PFSK-1 (cell line): ENCODE measurements around the gene ORC1.

ENCODE experiments used
- FOXP2 ChIP-seq: optimal IDR thresholded peaks from 2 replicates; pipeline ENCODE3; 2011; ENCODE audit warnings: borderline replicate concordance, control low read depth, inconsistent platforms; ENCODE audit not compliant: insufficient read depth; ENCODE audit errors: extremely low read length, extremely low read depth
- POLR2AphosphoS5 ChIP-seq: IDR thresholded peaks from 2 replicates; pipeline ENCODE4 v1.6.1; 2012; ENCODE audit warnings: low read depth, mild to moderate bottlenecking, control low read depth, low read length, moderate library complexity
- REST ChIP-seq, 2 experiments: IDR thresholded peaks; 2 replicates each; pipeline versions ENCODE4 v1.6.1 to v1.8.0; 2011 to 2012; ENCODE audit warnings: low read depth in 2 of 2, low read length in 2 of 2, control low read depth in 1 of 2, inconsistent platforms in 1 of 2, mild to moderate bottlenecking in 1 of 2, moderate library complexity in 1 of 2; ENCODE audit not compliant: insufficient read depth in 1 of 2
- SIN3A ChIP-seq: IDR thresholded peaks from 2 replicates; pipeline ENCODE4 v1.6.1; 2012; ENCODE audit warnings: mild to moderate bottlenecking, low read length, moderate library complexity, borderline replicate concordance; ENCODE audit not compliant: insufficient read depth
- TAF1 ChIP-seq: IDR thresholded peaks from 2 replicates; pipeline ENCODE4 v1.6.1; 2012; ENCODE audit warnings: low read length, control low read depth, borderline replicate concordance; ENCODE audit not compliant: insufficient read depth

ORC1 gene

GRCh38 chr1:52328615-52329014 lies 75.6 kb downstream of the ORC1 start:
- TF ChIP-seq TAF1 = no peak
- TF ChIP-seq REST (IDR thresholded peaks at IDR 0.05; ENCODE audit: insufficient read depth in 1 of 2, low read depth in 2 of 2, low read length in 2 of 2) = no peak
- no peak for TF ChIP-seq SIN3A
- TF ChIP-seq FOXP2 = no peak
- no peak for TF ChIP-seq POLR2AphosphoS5

- TF ChIP-seq POLR2AphosphoS5 (no peak), SIN3A (no peak)
Measured at GRCh38 chr1:52325786-52326185, 78.4 kb downstream of the ORC1 start.

- TF ChIP-seq TAF1 (no peak), FOXP2 (no peak), REST (IDR thresholded peaks at IDR 0.05; ENCODE audit: insufficient read depth in 1 of 2, low read depth in 2 of 2, low read length in 2 of 2) (no peak)
Measured at GRCh38 chr1:52323731-52324130, 80.5 kb downstream of the ORC1 start.
